ENCODE measurements around the gene CRAMP1. TPM values are rescaled to one million over a fixed set of nuclear protein-coding genes. Genes with fewer than 3 reads are reported as not detected.

Gene CRAMP1
- total RNA-seq, 1 donor from 2014 or later, result 12.3 TPM

DNA sequence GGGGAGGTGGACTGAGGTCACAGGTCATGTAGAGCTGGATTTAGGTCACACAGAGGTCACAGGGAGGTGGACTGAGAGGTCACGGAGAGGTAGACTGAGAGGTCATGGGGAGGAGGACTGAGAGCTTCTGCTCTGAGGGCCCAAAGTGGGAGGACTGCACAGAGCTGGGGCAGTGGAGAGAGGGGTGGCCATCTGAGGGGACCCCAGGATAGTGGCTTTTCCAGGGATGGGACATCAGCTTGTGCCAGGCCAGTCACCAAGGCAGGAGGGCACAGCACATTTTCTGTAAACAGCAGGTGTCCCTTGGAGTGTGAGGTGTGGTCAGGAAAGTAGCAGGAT lies 39.8 kb downstream of the CRAMP1 start:
- H3K4me3 ChIP-seq, result no peak overlapping the region
- intact Hi-C loops (cut with micrococcal nuclease), result no loop called here
- H3K27ac ChIP-seq (replicated peaks), result no peak overlapping the region
- H3K27me3 ChIP-seq (ENCODE audit: low read depth), result no peaks in the 10 kb centered on the region
- TF ChIP-seq, protein P1, sequence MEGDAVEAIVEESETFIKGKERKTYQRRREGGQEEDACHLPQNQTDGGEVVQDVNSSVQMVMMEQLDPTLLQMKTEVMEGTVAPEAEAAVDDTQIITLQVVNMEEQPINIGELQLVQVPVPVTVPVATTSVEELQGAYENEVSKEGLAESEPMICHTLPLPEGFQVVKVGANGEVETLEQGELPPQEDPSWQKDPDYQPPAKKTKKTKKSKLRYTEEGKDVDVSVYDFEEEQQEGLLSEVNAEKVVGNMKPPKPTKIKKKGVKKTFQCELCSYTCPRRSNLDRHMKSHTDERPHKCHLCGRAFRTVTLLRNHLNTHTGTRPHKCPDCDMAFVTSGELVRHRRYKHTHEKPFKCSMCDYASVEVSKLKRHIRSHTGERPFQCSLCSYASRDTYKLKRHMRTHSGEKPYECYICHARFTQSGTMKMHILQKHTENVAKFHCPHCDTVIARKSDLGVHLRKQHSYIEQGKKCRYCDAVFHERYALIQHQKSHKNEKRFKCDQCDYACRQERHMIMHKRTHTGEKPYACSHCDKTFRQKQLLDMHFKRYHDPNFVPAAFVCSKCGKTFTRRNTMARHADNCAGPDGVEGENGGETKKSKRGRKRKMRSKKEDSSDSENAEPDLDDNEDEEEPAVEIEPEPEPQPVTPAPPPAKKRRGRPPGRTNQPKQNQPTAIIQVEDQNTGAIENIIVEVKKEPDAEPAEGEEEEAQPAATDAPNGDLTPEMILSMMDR (IDR thresholded peaks at IDR 0.05; ENCODE audit: borderline replicate concordance), result no peak
- H3K4me1 ChIP-seq, result peaks cover 8% of the 10 kb centered on the region
- no peaks in the 10 kb centered on the region for H3K9me3 ChIP-seq (replicated peaks)
- DNase-seq, result no peak
- peaks cover 60% of the 10 kb centered on the region for H3K36me3 ChIP-seq

DNA sequence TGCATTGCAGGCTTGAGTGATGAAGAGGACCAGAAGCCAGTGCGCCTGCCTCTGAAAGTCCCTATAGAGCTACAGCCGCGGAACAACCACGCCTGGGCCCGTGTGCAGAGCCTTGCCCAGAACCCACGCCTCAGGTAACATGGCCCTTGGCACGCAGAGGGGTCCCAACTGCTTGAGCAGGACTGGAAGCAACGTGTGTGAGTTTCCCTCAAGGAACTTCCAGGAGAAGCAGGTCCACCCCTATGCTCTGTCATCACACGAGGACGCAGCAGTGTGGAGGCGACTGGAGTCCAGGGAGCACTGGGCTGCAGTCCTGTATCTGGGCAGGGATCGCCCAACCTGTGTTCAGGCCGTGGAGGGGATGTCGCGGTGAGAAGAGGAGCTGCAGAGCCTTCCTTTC lies 40.9 kb downstream of the CRAMP1 start:
- peaks cover 61% of the 10 kb centered on the region for H3K36me3 ChIP-seq
- H3K9me3 ChIP-seq (replicated peaks), result no peaks in the 10 kb centered on the region
- intact Hi-C loops (cut with micrococcal nuclease), result no loop called here
- H3K27ac ChIP-seq (replicated peaks), result no peak overlapping the region
- H3K4me3 ChIP-seq, result no peak overlapping the region
- TF ChIP-seq, protein P1 (IDR thresholded peaks at IDR 0.05; ENCODE audit: borderline replicate concordance), result no peak
- no peak for DNase-seq
- H3K27me3 ChIP-seq (ENCODE audit: low read depth), result no peaks in the 10 kb centered on the region
- H3K4me1 ChIP-seq, result peaks cover 18% of the 10 kb centered on the region

DNA sequence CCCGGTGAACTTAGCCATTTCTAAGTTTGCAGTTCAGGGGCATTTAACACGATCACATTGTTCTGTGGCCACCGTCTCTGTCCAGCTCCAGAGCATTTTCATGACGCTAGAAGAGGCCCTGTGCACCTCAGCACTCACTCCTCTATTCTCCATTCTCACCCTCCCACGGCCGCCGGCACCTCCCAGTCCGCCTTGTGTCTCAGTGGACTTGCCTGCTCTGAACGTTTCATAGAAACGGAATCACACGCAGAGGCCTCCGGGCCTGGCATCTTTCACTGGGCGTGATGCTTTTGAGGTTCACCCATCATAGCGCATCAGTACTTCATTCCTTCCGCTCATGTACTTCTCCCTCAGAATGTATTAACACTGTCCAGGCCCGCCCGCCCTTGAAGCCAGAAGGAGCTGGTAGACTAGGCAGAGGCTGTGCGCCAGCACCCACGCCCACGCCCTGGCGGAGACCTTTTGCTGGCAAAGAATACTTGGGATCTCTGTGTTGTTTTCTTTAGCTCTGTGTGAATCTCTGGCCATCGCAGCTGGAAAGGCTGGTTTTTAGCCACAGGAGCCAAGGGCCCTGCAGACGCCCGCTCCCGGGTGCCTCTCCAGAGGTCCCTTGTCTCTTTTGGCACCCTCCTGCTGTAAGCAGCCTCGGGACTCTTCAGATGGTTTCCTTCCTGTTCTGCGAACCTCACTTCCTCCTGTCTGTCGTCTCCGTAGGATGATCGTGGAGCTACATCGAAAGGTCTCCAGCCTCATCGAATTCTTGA lies 42.5 kb downstream of the CRAMP1 start:
- no peak overlapping the region for H3K27ac ChIP-seq (replicated peaks)
- peaks cover 24% of the 10 kb centered on the region for H3K4me1 ChIP-seq
- TF ChIP-seq, protein P1 (IDR thresholded peaks at IDR 0.05; ENCODE audit: borderline replicate concordance), result no peak
- intact Hi-C loops (cut with micrococcal nuclease), result no loop called here
- no peak for DNase-seq
- no peaks in the 10 kb centered on the region for H3K9me3 ChIP-seq (replicated peaks)
- no peaks in the 10 kb centered on the region for H3K27me3 ChIP-seq (ENCODE audit: low read depth)
- H3K36me3 ChIP-seq, result peaks cover 65% of the 10 kb centered on the region
- no peak overlapping the region for H3K4me3 ChIP-seq

DNA sequence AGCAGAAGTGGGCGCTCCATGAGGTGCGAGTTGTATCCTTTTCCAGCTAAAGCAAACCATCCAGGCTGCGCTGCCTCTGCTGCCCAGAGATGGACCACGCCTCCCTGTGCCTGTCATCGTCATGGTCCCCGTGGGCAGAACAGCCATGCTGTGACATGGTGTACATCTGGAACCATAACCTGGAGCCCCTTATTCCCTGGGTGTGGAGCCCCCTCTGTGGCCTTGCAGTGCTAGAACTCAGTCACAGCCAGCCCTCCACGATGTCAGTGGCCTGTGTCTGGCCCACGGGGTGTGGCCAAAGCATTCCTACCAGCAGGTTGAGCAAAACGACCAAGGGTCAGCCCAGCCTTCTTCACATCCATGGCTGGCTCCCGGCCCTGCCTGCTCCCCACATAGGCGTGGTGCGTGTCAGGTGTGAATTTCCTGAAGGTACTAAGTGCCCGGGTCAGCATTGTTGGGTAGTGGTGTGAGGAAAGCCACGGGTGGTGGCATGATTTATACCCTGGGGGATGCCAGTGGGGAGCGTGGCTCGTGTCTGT lies 43.2 kb downstream of the CRAMP1 start:
- TF ChIP-seq, protein P1 (IDR thresholded peaks at IDR 0.05; ENCODE audit: borderline replicate concordance), result no peak
- intact Hi-C loops (cut with micrococcal nuclease), result no loop called here
- Histone ChIP-seq H3K4me3 (no peak overlapping the region), H3K27ac (replicated peaks) (no peak overlapping the region), H3K4me1 (peaks cover 24% of the 10 kb centered on the region), H3K9me3 (replicated peaks) (no peaks in the 10 kb centered on the region), H3K27me3 (ENCODE audit: low read depth) (no peaks in the 10 kb centered on the region), H3K36me3 (peaks cover 72% of the 10 kb centered on the region)
- DNase-seq, result no peak

DNA sequence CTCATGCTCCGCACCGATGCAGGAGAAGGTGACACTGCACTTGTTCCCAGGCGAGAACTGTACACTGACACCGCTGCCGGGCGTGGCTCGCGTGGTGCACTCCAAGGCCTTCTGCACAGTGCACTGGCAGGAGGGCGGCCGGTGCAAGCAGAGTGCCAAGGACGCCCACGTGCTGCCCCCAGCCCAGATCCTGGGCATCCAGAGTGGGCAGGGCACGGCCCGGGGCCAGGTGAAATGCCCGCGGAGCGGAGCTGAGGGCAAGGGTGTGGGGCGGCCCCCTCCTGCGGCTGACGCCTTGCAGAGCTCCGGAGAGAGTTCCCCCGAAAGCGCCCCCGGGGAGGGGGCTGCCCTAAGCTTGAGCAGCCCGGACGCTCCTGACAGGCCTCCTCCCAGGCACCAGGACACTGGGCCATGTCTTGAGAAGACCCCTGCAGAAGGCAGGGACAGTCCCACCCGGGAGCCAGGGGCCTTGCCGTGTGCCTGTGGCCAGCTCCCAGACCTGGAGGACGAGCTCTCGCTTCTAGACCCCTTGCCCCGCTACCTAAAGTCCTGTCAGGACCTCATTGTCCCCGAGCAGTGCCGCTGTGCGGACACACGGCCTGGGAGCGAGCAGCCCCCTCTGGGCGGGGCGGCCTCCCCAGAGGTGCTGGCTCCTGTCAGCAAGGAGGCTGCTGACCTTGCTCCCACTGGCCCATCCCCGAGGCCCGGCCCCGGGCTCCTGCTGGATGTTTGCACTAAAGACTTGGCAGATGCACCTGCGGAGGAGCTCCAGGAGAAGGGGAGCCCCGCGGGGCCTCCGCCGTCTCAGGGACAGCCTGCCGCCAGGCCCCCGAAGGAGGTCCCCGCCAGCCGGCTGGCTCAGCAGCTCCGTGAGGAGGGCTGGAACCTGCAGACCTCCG lies 44.0 kb downstream of the CRAMP1 start:
- intact Hi-C loops (cut with micrococcal nuclease), result no loop called here
- no peak for DNase-seq
- Histone ChIP-seq H3K27ac (replicated peaks) (peak overlapping the region; percentile 80), H3K4me1 (peaks cover 24% of the 10 kb centered on the region), H3K4me3 (no peak overlapping the region), H3K36me3 (peaks cover 79% of the 10 kb centered on the region), H3K27me3 (ENCODE audit: low read depth) (no peaks in the 10 kb centered on the region), H3K9me3 (replicated peaks) (no peaks in the 10 kb centered on the region)
- TF ChIP-seq, protein P1 (IDR thresholded peaks at IDR 0.05; ENCODE audit: borderline replicate concordance), result no peak
